ENCODE results near the gene FZR1. TPM values are rescaled to one million over a fixed set of nuclear protein-coding genes. Genes with fewer than 3 reads are reported as not detected.

FZR1 gene
- total and polyA plus RNA-seq, 2 of the 13 experiments (the other 11 are each of a cell fraction or from before 2014, with no cell fraction given): 29.0 to 30.8 TPM

GRCh38 chr19:3481241-3482090, 24.6 kb upstream of the FZR1 start (continued):
- TF ChIP-seq ZNF616 (CRISPR knock-in tag; IDR thresholded peaks at IDR 0.05; ENCODE audit: low read depth) (peak; percentile 96), SMARCE1 (IDR thresholded peaks at IDR 0.05; ENCODE audit: borderline replicate concordance) (no peak), ZNF562 (CRISPR knock-in tag; IDR thresholded peaks at IDR 0.05; ENCODE audit: borderline replicate concordance) (no peak), GABPB1 (CRISPR knock-in tag; IDR thresholded peaks at IDR 0.05) (peak; percentile 62), ZNF441 (CRISPR knock-in tag; IDR thresholded peaks at IDR 0.05; ENCODE audit: borderline replicate concordance) (peak; percentile 63; the same call in 1 of the 2 replicates), PITX1 (CRISPR knock-in tag; IDR thresholded peaks at IDR 0.05) (peak; percentile 61), ZNF33A (CRISPR knock-in tag; IDR thresholded peaks at IDR 0.05; ENCODE audit: borderline replicate concordance) (no peak), ZNF350 (CRISPR knock-in tag; IDR thresholded peaks at IDR 0.05; ENCODE audit: borderline replicate concordance, low read depth) (no peak), PHF5A (CRISPR knock-in tag; IDR thresholded peaks at IDR 0.05; ENCODE audit: low read depth, unreplicated experiment) (no peak), TFE3 (CRISPR knock-in tag; IDR thresholded peaks at IDR 0.05) (peak; percentile 79; the same call in 1 of the 2 replicates), PLSCR1 (CRISPR knock-in tag; IDR thresholded peaks at IDR 0.05; ENCODE audit: borderline replicate concordance) (no peak), CENPX (CRISPR knock-in tag; IDR thresholded peaks at IDR 0.05) (no peak), ZNF569 (CRISPR knock-in tag; IDR thresholded peaks at IDR 0.05; ENCODE audit: borderline replicate concordance) (0 out of 2 replicates have a peak, but pooled peaks have one; percentile 86), ZNF782 (CRISPR knock-in tag; IDR thresholded peaks at IDR 0.05; ENCODE audit: borderline replicate concordance) (no peak), POLR2A (IDR thresholded peaks at IDR 0.05; ENCODE audit: insufficient read depth in 1 of 2, low read depth in 2 of 2, low read length in 2 of 2) (no peak), ZBTB8A (CRISPR knock-in tag; IDR thresholded peaks at IDR 0.05; ENCODE audit: borderline replicate concordance, low read depth) (no peak), POLR2G (IDR thresholded peaks at IDR 0.05; ENCODE audit: low read depth, low read length) (no peak), BCL3 (CRISPR knock-in tag; IDR thresholded peaks at IDR 0.05) (peak; percentile 94)
- TF ChIP-seq, protein P1, sequence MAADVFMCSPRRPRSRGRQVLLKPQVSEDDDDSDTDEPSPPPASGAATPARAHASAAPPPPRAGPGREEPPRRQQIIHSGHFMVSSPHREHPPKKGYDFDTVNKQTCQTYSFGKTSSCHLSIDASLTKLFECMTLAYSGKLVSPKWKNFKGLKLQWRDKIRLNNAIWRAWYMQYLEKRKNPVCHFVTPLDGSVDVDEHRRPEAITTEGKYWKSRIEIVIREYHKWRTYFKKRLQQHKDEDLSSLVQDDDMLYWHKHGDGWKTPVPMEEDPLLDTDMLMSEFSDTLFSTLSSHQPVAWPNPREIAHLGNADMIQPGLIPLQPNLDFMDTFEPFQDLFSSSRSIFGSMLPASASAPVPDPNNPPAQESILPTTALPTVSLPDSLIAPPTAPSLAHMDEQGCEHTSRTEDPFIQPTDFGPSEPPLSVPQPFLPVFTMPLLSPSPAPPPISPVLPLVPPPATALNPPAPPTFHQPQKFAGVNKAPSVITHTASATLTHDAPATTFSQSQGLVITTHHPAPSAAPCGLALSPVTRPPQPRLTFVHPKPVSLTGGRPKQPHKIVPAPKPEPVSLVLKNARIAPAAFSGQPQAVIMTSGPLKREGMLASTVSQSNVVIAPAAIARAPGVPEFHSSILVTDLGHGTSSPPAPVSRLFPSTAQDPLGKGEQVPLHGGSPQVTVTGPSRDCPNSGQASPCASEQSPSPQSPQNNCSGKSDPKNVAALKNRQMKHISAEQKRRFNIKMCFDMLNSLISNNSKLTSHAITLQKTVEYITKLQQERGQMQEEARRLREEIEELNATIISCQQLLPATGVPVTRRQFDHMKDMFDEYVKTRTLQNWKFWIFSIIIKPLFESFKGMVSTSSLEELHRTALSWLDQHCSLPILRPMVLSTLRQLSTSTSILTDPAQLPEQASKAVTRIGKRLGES (CRISPR knock-in tag; IDR thresholded peaks at IDR 0.05; ENCODE audit: borderline replicate concordance): no peak
- TF ChIP-seq, protein P2, sequence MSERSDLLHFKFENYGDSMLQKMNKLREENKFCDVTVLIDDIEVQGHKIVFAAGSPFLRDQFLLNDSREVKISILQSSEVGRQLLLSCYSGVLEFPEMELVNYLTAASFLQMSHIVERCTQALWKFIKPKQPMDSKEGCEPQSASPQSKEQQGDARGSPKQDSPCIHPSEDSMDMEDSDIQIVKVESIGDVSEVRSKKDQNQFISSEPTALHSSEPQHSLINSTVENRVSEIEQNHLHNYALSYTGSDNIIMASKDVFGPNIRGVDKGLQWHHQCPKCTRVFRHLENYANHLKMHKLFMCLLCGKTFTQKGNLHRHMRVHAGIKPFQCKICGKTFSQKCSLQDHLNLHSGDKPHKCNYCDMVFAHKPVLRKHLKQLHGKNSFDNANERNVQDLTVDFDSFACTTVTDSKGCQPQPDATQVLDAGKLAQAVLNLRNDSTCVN (CRISPR knock-in tag; IDR thresholded peaks at IDR 0.05; ENCODE audit: borderline replicate concordance): peak; percentile 66; the same call in 1 of the 2 replicates

Measured in HepG2 (cell line).